Liver (tissue), 9 donors: Measurements from ENCODE around the gene NOXRED1. TPM values are rescaled to one million over a fixed set of nuclear protein-coding genes. Genes with fewer than 3 reads are reported as not detected.

Experiments used
- DNase-seq: peaks from one replicate; pipeline ENCODE4 v3.0.0-alpha.2; 2017; ENCODE audit warnings: low spot score
- H3K27ac ChIP-seq, 2 donors: one replicate each; pipeline ENCODE4 v1.7.0; 2013; ENCODE audit warnings: inconsistent platforms in 2 of 2, low read length in 2 of 2, control low read depth in 1 of 2, low read depth in 1 of 2, mild to moderate bottlenecking in 1 of 2
- H3K27me3 ChIP-seq, 4 donors: one replicate each; pipeline versions ENCODE4 v1.6.1 to v1.7.0; 2013; ENCODE audit warnings: low read length in 3 of 4, inconsistent platforms in 1 of 4, mild to moderate bottlenecking in 1 of 4, moderate library complexity in 1 of 4; ENCODE audit not compliant: control insufficient read depth in 4 of 4, insufficient read depth in 4 of 4
- H3K36me3 ChIP-seq, 4 donors: one replicate each; pipeline versions ENCODE4 v1.6.1 to v1.7.0; 2013; ENCODE audit warnings: low read length in 3 of 4, mild to moderate bottlenecking in 3 of 4, low read depth in 1 of 4, moderate library complexity in 1 of 4; ENCODE audit not compliant: control insufficient read depth in 4 of 4, insufficient read depth in 3 of 4
- H3K4me1 ChIP-seq, 4 donors: one replicate each; pipeline versions ENCODE4 v1.6.1 to v1.7.0; 2013; ENCODE audit warnings: low read length in 3 of 4, mild to moderate bottlenecking in 3 of 4, moderate library complexity in 1 of 4; ENCODE audit not compliant: control insufficient read depth in 4 of 4, insufficient read depth in 4 of 4
- H3K4me3 ChIP-seq, 3 donors: one replicate each; pipeline versions ENCODE4 v1.6.1 to v1.7.0; 2013; ENCODE audit warnings: low read length in 3 of 3, control low read depth in 1 of 3, low read depth in 1 of 3, mild to moderate bottlenecking in 1 of 3
- H3K9ac ChIP-seq, 2 donors: one replicate each; pipeline ENCODE4 v1.7.0; 2013; ENCODE audit warnings: low read length in 2 of 2, mild to moderate bottlenecking in 2 of 2, moderate library complexity in 2 of 2, control low read depth in 1 of 2, low read depth in 1 of 2
- H3K9me3 ChIP-seq, 4 donors: one replicate each; pipeline versions ENCODE4 v1.6.1 to v1.7.0; 2013; ENCODE audit warnings: low read length in 3 of 4; ENCODE audit not compliant: control insufficient read depth in 4 of 4
- ATF3 ChIP-seq: IDR thresholded peaks from 2 replicates; pipeline ENCODE4 v1.6.1; 2016; ENCODE audit warnings: antibody characterized with exemption
- EGR1 ChIP-seq, 2 donors: IDR thresholded peaks; 2 replicates each; pipeline ENCODE4 v1.6.1; 2016 to 2018; ENCODE audit warnings: antibody characterized with exemption in 2 of 2, low read depth in 2 of 2
- FOXA1 ChIP-seq: IDR thresholded peaks from 2 replicates; pipeline ENCODE4 v1.6.1; 2016; ENCODE audit warnings: antibody characterized with exemption
- FOXA2 ChIP-seq: IDR thresholded peaks from 2 replicates; pipeline ENCODE4 v1.6.1; 2016; ENCODE audit warnings: antibody characterized with exemption
- GABPA ChIP-seq, 2 donors: IDR thresholded peaks in 1 of 2; conservative IDR thresholded peaks in 1 of 2; 2 replicates each; pipeline ENCODE4 v1.6.1; 2016; ENCODE audit warnings: antibody characterized with exemption in 2 of 2, mild to moderate bottlenecking in 1 of 2, moderate library complexity in 1 of 2
- HNF4A ChIP-seq, 2 donors: conservative IDR thresholded peaks; 2 replicates each; pipeline ENCODE4 v1.6.1; 2016; ENCODE audit warnings: antibody characterized with exemption in 2 of 2, mild to moderate bottlenecking in 2 of 2
- HNF4G ChIP-seq: IDR thresholded peaks from 2 replicates; pipeline ENCODE4 v1.6.1; 2016; ENCODE audit warnings: antibody characterized with exemption
- JUND ChIP-seq, 2 donors: IDR thresholded peaks; 2 replicates each; pipeline ENCODE4 v1.6.1; 2016; ENCODE audit warnings: antibody characterized with exemption in 2 of 2
- NR2F2 ChIP-seq: IDR thresholded peaks from 2 replicates; pipeline ENCODE4 v1.6.1; 2016; ENCODE audit warnings: antibody characterized with exemption
- RAD21 ChIP-seq, 2 donors: IDR thresholded peaks; 2 replicates each; pipeline ENCODE4 v1.6.1; 2016; ENCODE audit warnings: antibody characterized with exemption in 2 of 2, mild to moderate bottlenecking in 2 of 2
- REST ChIP-seq: IDR thresholded peaks from 2 replicates; pipeline ENCODE4 v1.6.1; 2016; ENCODE audit warnings: antibody characterized with exemption, mild to moderate bottlenecking
- RXRA ChIP-seq, 2 donors: IDR thresholded peaks; 2 replicates each; pipeline ENCODE4 v1.6.1; 2017 to 2018; ENCODE audit warnings: antibody characterized with exemption in 2 of 2, mild to moderate bottlenecking in 1 of 2
- SP1 ChIP-seq: IDR thresholded peaks from 2 replicates; pipeline ENCODE4 v1.6.1; 2018; ENCODE audit warnings: antibody characterized with exemption, mild to moderate bottlenecking
- TAF1 ChIP-seq: conservative IDR thresholded peaks from 2 replicates; pipeline ENCODE4 v1.6.1; 2016; ENCODE audit warnings: antibody characterized with exemption, mild to moderate bottlenecking
- YY1 ChIP-seq: IDR thresholded peaks from 2 replicates; pipeline ENCODE4 v1.6.1; 2016; ENCODE audit warnings: antibody characterized with exemption, mild to moderate bottlenecking
- ZBTB33 ChIP-seq: IDR thresholded peaks from 2 replicates; pipeline ENCODE4 v1.6.1; 2016; ENCODE audit warnings: antibody characterized with exemption
- WGBS: extraction: QIAGEN DNeasy Blood & Tissue Kit; methylation state at CpG from one replicate; pipeline ENCODE4 v1.1.7; 2013; 5-methylcytosine and 5-hydroxymethylcytosine counted together
- polyA plus RNA-seq, 2 donors: library from polyadenylated mRNA; stranded (reverse) in 1 of 2; unstranded in 1 of 2; fragments of 200-250 nt in 1 of 2; fragments of >200 nt in 1 of 2; fragmentation: Nextera tagmentation in 1 of 2; extraction: Ambion mirVana in 1 of 2; gene quantifications; one replicate each; pipeline versions ENCODE4 v1.2.1 to v1.2.3, GENCODE V29; 2013 to 2015
- total RNA-seq, 2 donors: library from RNA; depleted of rRNA; stranded (reverse); fragments of >200 nt; gene quantifications; one replicate each; pipeline ENCODE4 v1.2.3, GENCODE V29; 2014
- TF ChIP-seq, protein P1 (sequence below): IDR thresholded peaks from 2 replicates; pipeline ENCODE4 v1.6.1; 2016; ENCODE audit warnings: antibody characterized with exemption
- TF ChIP-seq, protein P2 (sequence below): fragments of 150-350 bp; IDR thresholded peaks from 2 replicates; pipeline ENCODE4 v1.5.1; 2017; ENCODE audit warnings: improper control_type of control experiment, low read depth, low read length; ENCODE audit not compliant: missing input control
- donor health status: healthy.
- donor health status: healthy.
- donor health status: healthy.
- donor health status: healthy.
- donor health status: healthy.

NOXRED1 gene, protein sequence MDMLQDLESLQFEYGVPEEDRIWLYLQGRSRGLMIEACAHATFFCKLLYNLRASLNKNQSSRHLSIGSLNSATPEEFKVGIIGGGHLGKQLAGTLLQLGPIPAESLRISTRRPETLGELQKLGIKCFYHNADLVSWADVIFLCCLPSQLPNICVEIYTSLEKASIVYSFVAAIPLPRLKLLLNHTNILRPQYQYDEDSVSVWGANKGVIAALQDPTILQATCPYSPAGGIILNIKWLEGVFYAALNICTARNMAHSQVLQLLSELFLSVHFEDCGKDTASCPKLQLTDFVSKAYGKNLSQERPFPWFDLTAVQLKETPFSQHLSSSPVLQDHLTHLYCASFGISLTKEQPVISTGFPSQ
- total RNA-seq (under 1 TPM; 0.19 to 0.50 TPM), polyA plus RNA-seq (under 1 TPM; 0.06 to 0.42 TPM)

GRCh38 chr14:77423423-77423822, at the start of gene NOXRED1:
Gene NOXRED1, minus strand, starts transcription at chr14:77423523. Its CDS starts 634 bp downstream, at chr14:77422889.
- Histone ChIP-seq H3K27me3 (no peaks in the 10 kb centered on the region), H3K9me3 (peaks cover 0 to 5% (median 3%) of the 10 kb centered on the region in 4 donors), H3K4me1 (no peaks in the 10 kb centered on the region), H3K27ac (no peak within 1 kb of the TSS), H3K4me3 (no peak within 1 kb of the TSS), H3K36me3 (peaks cover 18 to 59% (median 52%) of the 10 kb centered on the region in 4 donors), H3K9ac (no peak within 1 kb of the TSS)
- WGBS, result 100% methylated on average over 1 of the region's 1 CpG
- TF ChIP-seq HNF4A (conservative IDR thresholded peaks at IDR 0.05) (no peak), HNF4G (no peak), RAD21 (IDR thresholded peaks at IDR 0.05) (no peak), YY1 (no peak), ATF3 (no peak)
- TF ChIP-seq, protein P1, sequence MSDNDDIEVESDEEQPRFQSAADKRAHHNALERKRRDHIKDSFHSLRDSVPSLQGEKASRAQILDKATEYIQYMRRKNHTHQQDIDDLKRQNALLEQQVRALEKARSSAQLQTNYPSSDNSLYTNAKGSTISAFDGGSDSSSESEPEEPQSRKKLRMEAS, result no peak
- DNase-seq, result no peak

- DNase-seq, result no peak
- Histone ChIP-seq H3K27me3 (no peaks in the 10 kb centered on the region), H3K9me3 (no peaks in the 10 kb centered on the region), H3K4me3 (no peak overlapping the region), H3K27ac (no peak overlapping the region), H3K9ac (no peak overlapping the region), H3K4me1 (no peaks in the 10 kb centered on the region), H3K36me3 (peaks cover 4 to 43% (median 36%) of the 10 kb centered on the region in 4 donors)
- no peak for TF ChIP-seq RXRA (IDR thresholded peaks at IDR 0.05)
- no peak for TF ChIP-seq REST
- TF ChIP-seq NR2F2, result no peak
- TF ChIP-seq YY1, result no peak
- no peak for TF ChIP-seq ZBTB33
- TF ChIP-seq EGR1 (IDR thresholded peaks at IDR 0.05; ENCODE audit: low read depth in 2 of 2), result no peak
- no peak for TF ChIP-seq HNF4G
- no peak for TF ChIP-seq SP1
- TF ChIP-seq TAF1, result no peak
- TF ChIP-seq RAD21 (IDR thresholded peaks at IDR 0.05), result no peak
- TF ChIP-seq, protein P2, sequence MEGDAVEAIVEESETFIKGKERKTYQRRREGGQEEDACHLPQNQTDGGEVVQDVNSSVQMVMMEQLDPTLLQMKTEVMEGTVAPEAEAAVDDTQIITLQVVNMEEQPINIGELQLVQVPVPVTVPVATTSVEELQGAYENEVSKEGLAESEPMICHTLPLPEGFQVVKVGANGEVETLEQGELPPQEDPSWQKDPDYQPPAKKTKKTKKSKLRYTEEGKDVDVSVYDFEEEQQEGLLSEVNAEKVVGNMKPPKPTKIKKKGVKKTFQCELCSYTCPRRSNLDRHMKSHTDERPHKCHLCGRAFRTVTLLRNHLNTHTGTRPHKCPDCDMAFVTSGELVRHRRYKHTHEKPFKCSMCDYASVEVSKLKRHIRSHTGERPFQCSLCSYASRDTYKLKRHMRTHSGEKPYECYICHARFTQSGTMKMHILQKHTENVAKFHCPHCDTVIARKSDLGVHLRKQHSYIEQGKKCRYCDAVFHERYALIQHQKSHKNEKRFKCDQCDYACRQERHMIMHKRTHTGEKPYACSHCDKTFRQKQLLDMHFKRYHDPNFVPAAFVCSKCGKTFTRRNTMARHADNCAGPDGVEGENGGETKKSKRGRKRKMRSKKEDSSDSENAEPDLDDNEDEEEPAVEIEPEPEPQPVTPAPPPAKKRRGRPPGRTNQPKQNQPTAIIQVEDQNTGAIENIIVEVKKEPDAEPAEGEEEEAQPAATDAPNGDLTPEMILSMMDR, result no peak
- no peak for TF ChIP-seq GABPA (IDR thresholded peaks at IDR 0.05 in 1 of 2, conservative IDR thresholded peaks at IDR 0.05 in 1 of 2)
- TF ChIP-seq FOXA1, result no peak
- TF ChIP-seq FOXA2, result no peak
- TF ChIP-seq, protein P1, result no peak
- TF ChIP-seq JUND (IDR thresholded peaks at IDR 0.05), result no peak
- 89% methylated on average over 5 of the region's 5 CpGs for WGBS
Measured at GRCh38 chr14:77470224-77470870, 47.0 kb upstream of the NOXRED1 start.
